Stimulated activated CD8-positive, alpha-beta memory T cell treated with anti-CD3 and anti-CD28 coated beads, Interleukin-4, amount 100 ng/mL, for 1 hour (primary cell): ENCODE measurements around the gene ADARB2.
"Not testable (repeated sequence)": the region's sequence is repeated elsewhere in the genome, so short reads cannot be mapped to it uniquely, and the experiment has no call there.

ENCODE experiments used
- DNase-seq, 2 donors: peaks; one replicate each; pipeline ENCODE4 v3.0.0-alpha.2; 2020; ENCODE audit warnings: low read depth in 2 of 2, low spot score in 1 of 2

Gene ADARB2

GRCh38 chr10:1416456-1417037 lies 320.8 kb downstream of the ADARB2 start:
- no peak for DNase-seq

- DNase-seq, result no peak
Measured at GRCh38 chr10:1414893-1415292, 322.4 kb downstream of the ADARB2 start.

GRCh38 chr10:1414346-1414745 lies 323.0 kb downstream of the ADARB2 start:
- DNase-seq, result not testable (repeated sequence)

DNA sequence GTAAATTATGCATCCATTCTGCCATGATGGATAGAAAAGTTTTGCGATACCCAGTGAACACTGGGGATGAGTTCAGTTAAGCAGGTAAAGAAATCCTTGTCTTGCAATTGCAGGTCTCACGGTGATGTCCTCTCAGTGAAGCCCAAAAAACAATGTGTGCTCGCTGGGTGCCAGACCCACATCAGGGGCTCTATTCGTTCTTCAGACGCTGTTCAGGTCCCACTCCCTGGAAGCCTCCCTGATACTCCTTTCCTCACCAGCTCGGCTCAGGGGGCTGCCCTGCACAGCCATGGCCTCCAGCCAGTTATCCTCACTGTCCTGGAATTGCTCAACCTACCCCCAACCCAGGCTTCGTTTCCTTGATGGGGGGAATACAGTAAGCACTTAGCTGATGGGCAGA lies 323.5 kb downstream of the ADARB2 start:
- DNase-seq, result no peak

GRCh38 chr10:1413256-1413655 lies 324.1 kb downstream of the ADARB2 start:
- DNase-seq, result no peak

GRCh38 chr10:1412531-1413189 lies 324.7 kb downstream of the ADARB2 start:
- DNase-seq, result no peak

DNA sequence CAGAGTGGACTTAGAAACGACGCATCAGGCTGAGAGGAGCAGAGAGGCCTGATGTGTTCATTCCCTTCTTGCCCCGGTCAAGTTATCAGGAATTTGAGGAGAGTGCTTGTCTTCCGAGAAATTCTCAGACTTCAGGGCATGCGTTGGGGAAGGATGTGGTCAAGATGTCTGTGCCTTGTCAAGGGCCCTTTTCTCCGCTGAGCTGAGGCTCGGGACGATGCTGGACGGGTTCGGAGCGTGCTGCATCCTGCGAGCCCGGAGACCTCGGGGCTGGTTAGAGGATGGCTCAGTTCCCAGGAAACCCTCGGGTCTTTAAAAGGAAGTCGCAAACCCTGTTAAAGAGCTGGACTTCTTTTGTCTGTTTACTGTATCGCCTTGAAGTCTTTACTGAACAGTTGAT lies 325.4 kb downstream of the ADARB2 start:
- DNase-seq, result no peak

DNA sequence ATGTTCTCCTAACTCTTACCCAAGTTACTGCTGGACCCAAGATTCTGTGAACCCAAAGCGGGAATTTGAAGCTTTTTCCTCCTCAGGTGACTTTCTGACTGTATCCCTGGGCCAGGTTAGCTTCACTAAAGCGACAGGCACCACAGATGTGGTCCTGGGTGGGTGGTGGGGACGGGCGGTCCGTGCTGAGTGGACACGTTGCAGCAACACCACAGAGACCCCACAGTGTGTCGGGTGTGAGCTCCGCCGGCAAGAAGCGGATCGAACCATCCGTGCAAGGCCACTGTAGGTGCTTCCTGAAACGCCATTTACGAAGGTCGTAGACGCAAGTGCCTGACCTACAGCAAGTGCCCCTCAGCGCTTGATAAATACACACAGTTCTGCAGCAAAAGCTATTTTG lies 325.9 kb downstream of the ADARB2 start:
- DNase-seq, result no peak

DNA sequence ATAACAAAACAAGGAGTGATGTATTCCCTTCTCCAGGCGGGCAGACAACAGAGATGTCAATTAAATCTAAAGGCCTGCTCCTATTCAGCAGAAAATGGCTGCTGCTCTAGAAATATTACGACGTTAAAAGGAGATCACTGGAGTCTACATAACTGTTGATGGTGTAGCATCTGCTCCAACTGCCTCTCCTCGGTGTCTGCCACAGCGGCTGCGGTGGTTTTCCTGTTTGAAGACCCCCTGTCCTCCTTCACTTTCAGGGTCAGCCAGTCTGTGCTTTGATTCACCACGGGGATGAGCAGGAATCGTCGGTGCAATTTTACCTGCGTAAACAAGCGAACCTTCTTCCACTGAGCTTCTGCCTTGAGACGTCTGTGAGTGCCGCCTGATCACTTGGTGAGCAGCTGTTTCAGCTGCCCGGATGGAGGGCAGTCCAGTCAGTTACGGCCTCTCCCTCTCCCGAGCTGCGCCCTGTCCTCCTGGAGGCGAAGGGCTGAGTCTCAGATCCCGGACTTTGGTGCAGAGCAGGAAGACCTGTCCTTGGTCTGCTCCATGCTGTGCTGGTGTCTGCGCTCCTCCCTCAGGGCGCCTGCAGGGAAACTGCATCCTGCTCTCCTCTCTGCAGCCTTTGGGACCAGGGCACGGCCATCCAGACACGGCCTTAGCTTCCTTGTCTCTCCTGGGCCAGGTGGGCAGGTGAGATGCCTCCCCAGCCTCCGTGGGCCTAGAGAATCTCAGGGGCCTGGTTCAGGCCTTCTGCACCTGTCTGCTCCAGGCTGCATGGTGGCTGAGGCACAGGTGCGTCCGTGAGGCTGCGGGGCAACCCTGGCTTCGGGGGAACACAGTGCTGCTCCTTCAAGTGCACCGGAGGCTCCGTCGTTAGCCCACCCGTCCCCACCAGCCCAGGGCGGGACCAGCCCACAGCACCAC lies 326.6 kb downstream of the ADARB2 start:
- DNase-seq, result no peak

- DNase-seq, result no peak
Measured at GRCh38 chr10:1410032-1410431, 327.3 kb downstream of the ADARB2 start.

DNA sequence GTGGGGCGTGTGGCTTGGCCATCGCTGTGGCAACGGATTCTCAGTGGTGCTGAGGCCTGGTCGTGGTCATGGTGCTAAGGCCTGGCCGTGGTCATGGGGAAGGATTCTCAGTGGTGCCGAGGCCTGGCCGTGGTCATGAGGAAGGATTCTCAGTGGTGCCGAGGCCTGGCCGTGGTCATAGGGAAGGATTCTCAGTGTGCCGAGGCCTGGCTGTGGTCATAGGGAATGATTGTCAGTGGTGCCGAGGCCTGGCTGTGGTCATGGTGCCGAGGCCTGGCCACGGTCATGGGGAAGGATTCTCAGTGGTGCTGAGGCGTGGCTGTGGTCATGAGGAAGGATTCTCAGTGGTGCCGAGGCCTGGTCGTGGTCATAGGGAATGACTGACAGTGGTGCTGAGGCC lies 327.9 kb downstream of the ADARB2 start:
- no peak for DNase-seq

- DNase-seq, result no peak
Measured at GRCh38 chr10:1408651-1409367, 328.5 kb downstream of the ADARB2 start.

DNA sequence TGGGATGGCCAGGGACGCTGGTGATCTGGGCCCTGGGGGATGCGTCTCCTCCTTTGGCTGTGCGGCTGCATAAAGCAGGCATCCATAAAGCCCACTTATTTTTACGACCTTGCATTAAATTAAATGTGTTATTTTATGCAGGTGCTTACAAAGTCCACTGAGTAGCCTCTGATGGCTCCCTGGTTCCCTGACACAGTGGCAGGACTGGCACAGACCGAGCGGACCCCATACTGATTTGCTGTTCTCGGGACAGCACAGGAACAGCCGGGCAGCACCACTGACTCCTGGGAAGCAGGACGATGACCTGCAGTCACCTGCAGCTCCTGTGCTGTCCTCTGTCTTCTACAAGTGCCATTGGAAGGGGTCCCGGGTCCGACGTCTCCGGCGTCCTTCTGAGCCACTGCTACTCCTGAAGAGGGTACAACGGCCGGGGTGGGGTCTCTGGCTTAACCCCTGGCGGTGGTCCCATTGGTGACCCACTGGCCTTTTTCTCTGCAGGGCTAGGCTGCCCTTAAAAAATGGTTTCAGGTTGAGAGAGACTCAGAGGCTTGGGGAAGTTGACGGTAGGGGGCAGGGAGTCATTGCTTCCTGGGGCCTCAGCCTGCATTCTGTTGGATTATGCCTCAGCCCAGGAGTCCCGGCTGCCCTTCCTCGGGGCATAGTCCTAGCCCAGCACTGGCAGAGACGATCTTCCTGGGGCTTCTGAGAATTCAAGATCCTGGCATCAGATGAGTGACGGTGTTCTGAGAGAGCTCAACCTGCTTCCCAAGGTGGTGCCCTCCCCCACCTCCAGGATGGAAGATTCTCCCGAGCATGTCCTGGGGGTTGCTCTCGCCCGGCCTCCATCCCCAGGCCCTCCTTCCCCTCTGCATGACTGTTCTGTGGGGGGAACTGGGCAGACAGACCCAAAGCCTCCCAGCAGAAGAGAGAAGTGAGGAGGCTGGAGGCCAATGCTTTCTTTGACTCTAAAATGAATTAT lies 330.1 kb downstream of the ADARB2 start:
- no peak for DNase-seq

- DNase-seq, result no peak
Measured at GRCh38 chr10:1406132-1406966, 331.0 kb downstream of the ADARB2 start.

DNA sequence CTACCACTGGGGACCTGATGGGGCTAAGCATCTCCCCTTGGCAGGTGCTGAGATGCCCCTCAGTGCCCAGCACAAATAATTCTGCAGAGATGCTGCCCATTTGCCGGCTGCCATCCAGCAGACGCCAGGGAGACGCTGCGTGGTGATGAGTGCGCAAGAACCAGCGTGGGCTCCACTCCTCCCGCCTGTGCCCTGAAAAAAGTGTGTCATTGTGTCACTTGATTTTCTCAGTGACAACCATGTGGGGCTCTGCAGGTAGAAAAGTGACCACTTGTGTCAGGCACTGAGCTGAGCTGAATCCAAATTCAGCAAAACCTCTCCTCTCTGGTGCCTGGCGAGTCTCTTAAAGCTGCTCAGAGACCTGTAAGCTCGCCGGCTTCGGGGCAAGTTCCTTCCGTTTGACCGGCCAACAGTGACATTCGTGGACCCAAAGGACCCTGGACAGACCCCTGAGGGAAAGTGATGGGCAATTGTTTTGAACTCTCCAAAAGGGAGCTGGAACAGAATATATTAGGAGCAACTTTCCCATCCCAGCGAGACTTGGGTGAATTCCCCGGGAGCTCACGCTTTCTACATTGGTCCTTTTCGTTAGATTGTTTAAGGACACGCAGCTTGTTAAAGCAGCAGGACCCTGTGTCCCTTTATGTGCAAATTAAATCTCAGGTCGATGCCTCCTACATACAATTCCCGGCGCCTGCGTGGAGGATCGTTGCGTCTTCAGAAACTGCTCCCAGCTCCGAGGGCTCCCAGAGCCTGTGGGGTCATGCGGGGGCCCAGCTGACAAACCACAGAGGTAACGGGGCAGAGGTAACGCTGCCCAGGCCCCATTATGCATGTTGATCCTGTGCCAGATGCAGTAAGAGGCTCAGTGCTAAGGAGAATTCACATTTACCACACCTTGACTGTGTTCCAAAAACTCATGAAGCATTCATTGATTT lies 332.7 kb downstream of the ADARB2 start:
- no peak for DNase-seq

DNA sequence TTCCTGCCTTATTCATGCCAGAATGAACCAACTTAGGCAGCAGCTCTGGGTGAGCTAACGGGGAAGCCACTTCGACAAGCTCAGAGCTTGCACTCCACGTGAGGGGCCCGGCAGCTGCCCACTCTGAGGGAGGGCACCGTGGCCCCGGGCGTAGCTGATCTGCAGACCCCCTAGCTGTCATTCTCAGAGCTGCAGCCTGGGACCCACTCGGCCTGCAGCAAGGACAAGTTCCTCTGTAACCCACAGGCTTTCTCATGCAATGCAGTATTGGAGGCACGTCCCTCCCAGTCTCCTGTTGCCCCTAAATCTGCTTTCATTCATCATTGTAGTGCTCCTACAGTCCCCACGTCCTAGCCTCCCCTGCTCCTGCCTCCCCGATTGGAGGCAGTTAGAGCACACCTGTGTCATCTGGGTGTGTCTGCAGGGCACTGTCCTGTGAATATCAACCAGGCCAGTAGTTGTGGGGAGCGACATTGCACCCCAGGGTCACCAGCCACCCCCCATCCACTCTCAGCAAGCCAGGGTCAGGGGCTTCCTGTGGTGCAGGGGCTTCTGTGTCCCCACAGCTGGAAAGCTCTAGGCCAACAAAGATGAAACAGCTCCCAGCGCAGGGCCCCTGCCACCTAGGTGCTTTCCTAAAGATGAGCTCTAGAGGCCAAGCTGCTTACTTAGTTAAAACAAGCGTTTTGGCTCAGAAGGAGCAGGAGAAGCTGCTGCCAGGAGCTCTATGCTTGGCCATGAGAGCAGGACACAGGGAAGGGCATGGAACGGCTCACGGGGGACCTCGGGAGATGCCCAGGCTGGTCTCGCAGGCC lies 333.6 kb downstream of the ADARB2 start:
- no peak for DNase-seq

DNA sequence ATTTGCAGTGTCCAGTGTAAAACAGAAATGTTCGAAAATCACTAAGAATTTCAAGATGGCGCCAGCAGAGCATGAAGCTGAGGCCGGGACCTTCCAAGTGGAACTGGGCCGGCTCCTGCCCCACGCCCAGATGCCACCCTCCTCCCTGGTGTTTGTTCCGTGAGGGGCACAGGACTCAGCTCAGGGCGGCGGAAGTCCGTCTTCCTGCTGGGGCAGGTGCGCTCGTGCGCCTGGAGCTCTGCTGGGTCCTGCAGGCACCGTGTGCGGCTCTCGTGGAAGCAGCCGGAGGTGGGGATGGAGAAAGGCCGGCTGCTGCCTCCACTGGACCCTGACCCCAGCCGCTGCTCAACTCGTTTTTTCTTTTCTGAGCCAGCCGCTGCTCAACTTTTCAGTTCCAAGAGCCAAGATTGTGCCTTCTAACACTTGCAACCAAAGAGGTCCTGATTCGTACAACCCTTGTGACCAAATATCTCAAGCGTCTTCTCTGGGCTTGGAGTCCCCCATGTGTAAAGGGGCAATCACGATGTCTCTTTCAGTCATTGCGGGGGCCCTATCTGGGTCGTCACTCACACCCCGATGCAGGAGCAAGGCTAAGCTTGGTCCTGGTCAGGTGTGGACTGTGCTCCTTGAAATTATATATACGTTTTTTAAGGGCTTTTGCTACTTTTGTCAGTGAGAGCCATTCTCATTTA lies 334.4 kb downstream of the ADARB2 start:
- no peak for DNase-seq
